SKM-1 (cell line): ENCODE measurements around the gene UBE2I.
"Not testable (repeated sequence)": the region's sequence is repeated elsewhere in the genome, so short reads cannot be mapped to it uniquely, and the experiment has no call there.

Source experiments
- DNase-seq: peaks from one replicate; lab custom pipeline; 2025; ENCODE audit not compliant: unreplicated experiment; lab: John Stamatoyannopoulos, UW

The UBE2I gene

GRCh38 chr16:1328136-1328535 is 18.7 kb downstream of the UBE2I start:
- not testable (repeated sequence) for DNase-seq

GRCh38 chr16:1328961-1329360 is 19.5 kb downstream of the UBE2I start:
- DNase-seq = not testable (repeated sequence)

GRCh38 chr16:1330260-1330914 is 21.0 kb downstream of the UBE2I start:
- no peak for DNase-seq

GRCh38 chr16:1330931-1331711 is 21.7 kb downstream of the UBE2I start:
- no peak for DNase-seq

GRCh38 chr16:1331712-1332617 is 22.5 kb downstream of the UBE2I start:
- DNase-seq = no peak

- DNase-seq = no peak
Measured at GRCh38 chr16:1332618-1333148, 23.2 kb downstream of the UBE2I start.

- DNase-seq = no peak
Measured at GRCh38 chr16:1333149-1333812, 23.8 kb downstream of the UBE2I start, which contains the start of gene BAIAP3. TSS of gene BAIAP3 (plus strand) at chr16:1333645. CDS start at chr16:1338550, 4,905 bp downstream.

- no peak for DNase-seq
Measured at GRCh38 chr16:1333854-1334700, 24.6 kb downstream of the UBE2I start.

GRCh38 chr16:1334739-1335138 is 25.3 kb downstream of the UBE2I start:
- no peak for DNase-seq

GRCh38 chr16:1335211-1335971 is 26.0 kb downstream of the UBE2I start:
- no peak for DNase-seq

GRCh38 chr16:1335996-1336395 is 26.6 kb downstream of the UBE2I start:
- no peak for DNase-seq

GRCh38 chr16:1336619-1337018 is 27.2 kb downstream of the UBE2I start:
- DNase-seq = no peak

GRCh38 chr16:1337486-1337885 is 28.1 kb downstream of the UBE2I start:
- DNase-seq = no peak

- DNase-seq = no peak
Measured at GRCh38 chr16:1338119-1338730, 28.8 kb downstream of the UBE2I start.

- no peak for DNase-seq
Measured at GRCh38 chr16:1338855-1339675, 29.6 kb downstream of the UBE2I start.

- DNase-seq = no peak
Measured at GRCh38 chr16:1340730-1341494, 31.5 kb downstream of the UBE2I start.
